Chondrocyte (in vitro differentiated cells): ENCODE measurements around the gene ATP2B2. TPM values are rescaled to one million over a fixed set of nuclear protein-coding genes. Genes with fewer than 3 reads are reported as not detected.

Source experiments
- DNase-seq: peaks from one replicate; pipeline ENCODE4 v3.0.0; 2021; ENCODE audit warnings: mixed read lengths, low spot score
- H3K27ac Mint-ChIP-seq: one replicate; pipeline ENCODE4 v1.8.0; 2021; ENCODE audit warnings: mild to moderate bottlenecking, moderate library complexity, mixed read lengths; ENCODE audit not compliant: unreplicated experiment
- H3K27me3 Mint-ChIP-seq: 2 replicates; pipeline ENCODE4 v1.8.0; 2021; ENCODE audit warnings: low read depth, mixed read lengths
- H3K36me3 Mint-ChIP-seq: 2 replicates; pipeline ENCODE4 v1.8.0; 2021; ENCODE audit warnings: low read depth, mixed read lengths
- H3K4me1 Mint-ChIP-seq: 2 replicates; pipeline ENCODE4 v1.8.0; 2021; ENCODE audit warnings: low read depth, mild to moderate bottlenecking, mixed read lengths
- H3K4me3 Mint-ChIP-seq: one replicate; pipeline ENCODE4 v1.8.0; 2021; ENCODE audit warnings: mild to moderate bottlenecking, moderate library complexity, mixed read lengths; ENCODE audit not compliant: unreplicated experiment
- H3K9me3 Mint-ChIP-seq: 2 replicates; pipeline ENCODE4 v1.8.0; 2021; ENCODE audit warnings: low read depth, mixed read lengths
- total RNA-seq: library from RNA; stranded (reverse); gene quantifications from 3 replicates; pipeline ENCODE4 v1.2.1, GENCODE V29; 2021
- TF ChIP-seq, protein P1 (sequence below): fragments of 200-600 bp; sonication (generic); IDR thresholded peaks from 2 replicates; pipeline ENCODE4 v1.5.0; 2021; ENCODE audit warnings: antibody characterized with exemption, mild to moderate bottlenecking, moderate library complexity

ATP2B2 gene
- total RNA-seq, 1 donor from 2014 or later, result 0.25 TPM

DNA sequence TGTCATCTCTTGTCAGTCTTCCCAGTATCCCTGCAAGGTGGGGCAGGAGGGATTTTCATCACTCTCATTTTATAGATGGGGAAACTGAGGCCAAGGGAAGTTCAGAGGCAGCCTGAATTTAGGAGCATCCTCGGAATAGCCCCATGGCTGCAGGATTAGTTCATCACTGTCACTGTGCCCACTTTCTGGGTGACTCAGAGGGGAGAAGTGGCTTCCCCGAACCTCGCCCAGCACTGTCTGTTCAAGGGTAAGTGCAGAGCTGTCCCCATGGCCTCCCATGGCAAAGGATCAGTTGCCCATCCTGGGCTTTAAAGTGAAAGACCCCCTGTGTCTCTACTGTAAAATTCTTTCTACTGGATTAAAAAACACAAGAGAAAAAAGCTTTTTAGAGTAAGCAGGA, 124.5 kb downstream of the ATP2B2 start:
- no peak for DNase-seq
- H3K4me1 Mint-ChIP-seq, result no peaks in the 10 kb centered on the region
- H3K4me3 Mint-ChIP-seq, result no peak overlapping the region
- no peak overlapping the region for H3K27ac Mint-ChIP-seq
- H3K36me3 Mint-ChIP-seq, result peaks cover 2% of the 10 kb centered on the region
- TF ChIP-seq, protein P1, sequence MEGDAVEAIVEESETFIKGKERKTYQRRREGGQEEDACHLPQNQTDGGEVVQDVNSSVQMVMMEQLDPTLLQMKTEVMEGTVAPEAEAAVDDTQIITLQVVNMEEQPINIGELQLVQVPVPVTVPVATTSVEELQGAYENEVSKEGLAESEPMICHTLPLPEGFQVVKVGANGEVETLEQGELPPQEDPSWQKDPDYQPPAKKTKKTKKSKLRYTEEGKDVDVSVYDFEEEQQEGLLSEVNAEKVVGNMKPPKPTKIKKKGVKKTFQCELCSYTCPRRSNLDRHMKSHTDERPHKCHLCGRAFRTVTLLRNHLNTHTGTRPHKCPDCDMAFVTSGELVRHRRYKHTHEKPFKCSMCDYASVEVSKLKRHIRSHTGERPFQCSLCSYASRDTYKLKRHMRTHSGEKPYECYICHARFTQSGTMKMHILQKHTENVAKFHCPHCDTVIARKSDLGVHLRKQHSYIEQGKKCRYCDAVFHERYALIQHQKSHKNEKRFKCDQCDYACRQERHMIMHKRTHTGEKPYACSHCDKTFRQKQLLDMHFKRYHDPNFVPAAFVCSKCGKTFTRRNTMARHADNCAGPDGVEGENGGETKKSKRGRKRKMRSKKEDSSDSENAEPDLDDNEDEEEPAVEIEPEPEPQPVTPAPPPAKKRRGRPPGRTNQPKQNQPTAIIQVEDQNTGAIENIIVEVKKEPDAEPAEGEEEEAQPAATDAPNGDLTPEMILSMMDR, result no peak
- H3K27me3 Mint-ChIP-seq, result peaks cover 40% of the 10 kb centered on the region
- no peaks in the 10 kb centered on the region for H3K9me3 Mint-ChIP-seq

- H3K27ac Mint-ChIP-seq, result no peak overlapping the region
- DNase-seq, result no peak
- H3K9me3 Mint-ChIP-seq, result no peaks in the 10 kb centered on the region
- H3K4me3 Mint-ChIP-seq, result no peak overlapping the region
- H3K4me1 Mint-ChIP-seq, result no peaks in the 10 kb centered on the region
- TF ChIP-seq, protein P1, result no peak
- peaks cover 34% of the 10 kb centered on the region for H3K27me3 Mint-ChIP-seq
- no peaks in the 10 kb centered on the region for H3K36me3 Mint-ChIP-seq
Measured at GRCh38 chr3:10379961-10380360, 125.4 kb downstream of the ATP2B2 start.

- no peak overlapping the region for H3K27ac Mint-ChIP-seq
Measured at GRCh38 chr3:10379161-10379560, 126.2 kb downstream of the ATP2B2 start.

DNA sequence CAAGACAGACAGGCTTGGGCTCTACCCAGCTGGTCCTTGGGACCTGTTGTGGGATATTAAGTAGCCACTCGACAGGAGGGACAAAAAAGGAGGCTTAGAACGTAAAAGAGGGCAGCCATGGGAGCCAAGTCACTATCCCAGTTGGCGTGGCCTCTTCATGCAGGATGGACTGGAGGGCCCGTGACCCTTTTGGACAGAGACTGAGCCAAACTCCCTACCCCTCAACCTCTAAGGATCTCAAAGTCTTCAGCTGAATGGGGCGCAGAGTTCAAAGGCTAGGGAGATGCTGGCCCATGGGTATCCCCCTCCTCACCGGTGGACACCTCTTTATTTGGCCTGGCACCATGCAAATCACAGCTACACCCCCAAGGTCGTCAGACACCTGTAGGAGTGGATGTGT, 126.6 kb downstream of the ATP2B2 start:
- H3K27me3 Mint-ChIP-seq, result peaks cover 27% of the 10 kb centered on the region
- no peaks in the 10 kb centered on the region for H3K36me3 Mint-ChIP-seq
- H3K4me1 Mint-ChIP-seq, result peaks cover 6% of the 10 kb centered on the region
- DNase-seq, result no peak
- H3K9me3 Mint-ChIP-seq, result no peaks in the 10 kb centered on the region
- no peak overlapping the region for H3K4me3 Mint-ChIP-seq
- TF ChIP-seq, protein P1, result no peak
- H3K27ac Mint-ChIP-seq, result no peak overlapping the region

More at GRCh38 chr3:10379161-10379560, 126.2 kb downstream of the ATP2B2 start:
- Mint-ChIP-seq H3K27me3 (peaks cover 32% of the 10 kb centered on the region), H3K4me3 (no peak overlapping the region), H3K9me3 (no peaks in the 10 kb centered on the region), H3K36me3 (no peaks in the 10 kb centered on the region), H3K4me1 (peaks cover 1% of the 10 kb centered on the region)
- TF ChIP-seq, protein P1, result no peak
- no peak for DNase-seq

DNA sequence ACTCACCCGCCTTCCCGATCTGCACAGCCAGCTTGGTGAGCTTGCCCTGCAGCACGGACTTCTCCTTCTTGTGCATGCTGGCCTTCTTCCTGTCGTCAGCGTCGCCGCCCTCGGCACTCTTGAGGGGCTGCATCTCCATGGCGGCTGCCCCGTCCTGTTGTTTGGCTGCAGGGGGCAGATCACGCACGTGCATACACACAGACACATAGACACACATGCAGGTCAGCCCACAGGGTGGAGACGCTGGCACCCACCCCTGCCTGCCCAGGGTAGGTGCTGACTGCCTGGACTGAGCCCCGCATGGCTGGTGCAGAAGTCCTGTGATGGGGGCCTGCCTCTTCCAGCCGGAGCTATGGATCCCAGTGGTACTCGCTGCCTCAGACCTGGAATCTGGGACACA, 127.1 kb downstream of the ATP2B2 start:
- H3K36me3 Mint-ChIP-seq, result no peaks in the 10 kb centered on the region
- no peak overlapping the region for H3K27ac Mint-ChIP-seq
- peaks cover 23% of the 10 kb centered on the region for H3K27me3 Mint-ChIP-seq
- H3K4me1 Mint-ChIP-seq, result peaks cover 6% of the 10 kb centered on the region
- TF ChIP-seq, protein P1, result no peak
- H3K9me3 Mint-ChIP-seq, result no peaks in the 10 kb centered on the region
- DNase-seq, result no peak
- no peak overlapping the region for H3K4me3 Mint-ChIP-seq
